Spinal cord (tissue), 10 donors: ENCODE measurements around the gene NKD1. TPM values are rescaled to one million over a fixed set of nuclear protein-coding genes. Genes with fewer than 3 reads are reported as not detected.

Experiments
- DNase-seq, 6 donors: peaks; one replicate each; pipeline versions ENCODE4 v3.0.0 to v3.0.0-alpha.2; 2013 to 2015; ENCODE audit warnings: low spot score in 6 of 6, low read depth in 4 of 6
- H3K27ac ChIP-seq: one replicate; pipeline ENCODE4 v1.5.1; 2013; ENCODE audit warnings: low read depth, low read length, control low read depth
- H3K27me3 ChIP-seq: one replicate; pipeline ENCODE4 v1.6.1; 2013; ENCODE audit warnings: low read length; ENCODE audit not compliant: control insufficient read depth, insufficient read depth
- H3K36me3 ChIP-seq: one replicate; pipeline ENCODE4 v1.6.1; 2013; ENCODE audit warnings: low read length; ENCODE audit not compliant: control insufficient read depth, insufficient read depth
- H3K4me1 ChIP-seq: one replicate; pipeline ENCODE4 v1.6.1; 2013; ENCODE audit warnings: low read length; ENCODE audit not compliant: control insufficient read depth, insufficient read depth
- H3K4me3 ChIP-seq: one replicate; pipeline ENCODE4 v1.5.1; 2013; ENCODE audit warnings: low read depth, low read length, control low read depth
- H3K9me3 ChIP-seq: one replicate; pipeline ENCODE4 v1.6.1; 2013; ENCODE audit warnings: low read length; ENCODE audit not compliant: control insufficient read depth, insufficient read depth
- WGBS: methylation state at CpG from one replicate; pipeline ENCODE4 v1.1.5; 2013; ENCODE audit warnings: missing lambda C conversion rate; ENCODE audit not compliant: insufficient coverage; 5-methylcytosine and 5-hydroxymethylcytosine counted together
- polyA plus RNA-seq, 2 donors: library from polyadenylated mRNA; unstranded; fragments of 120-200 nt; gene quantifications; one replicate each; pipeline ENCODE4 v1.2.1, GENCODE V29; 2013; ENCODE audit not compliant: insufficient read length in 2 of 2
- total RNA-seq, 2 donors: library from RNA; depleted of rRNA in 1 of 2; stranded (reverse); fragments of 120-200 nt in 1 of 2; fragments of >200 nt in 1 of 2; gene quantifications; one replicate each; pipeline versions ENCODE4 v1.2.3 to v1.2.4, GENCODE V29; 2013 to 2014
- donor health status: healthy.

The NKD1 gene
- total and polyA plus RNA-seq, 4 donors: 6.7 to 33.8 (median 25.7) TPM

DNA sequence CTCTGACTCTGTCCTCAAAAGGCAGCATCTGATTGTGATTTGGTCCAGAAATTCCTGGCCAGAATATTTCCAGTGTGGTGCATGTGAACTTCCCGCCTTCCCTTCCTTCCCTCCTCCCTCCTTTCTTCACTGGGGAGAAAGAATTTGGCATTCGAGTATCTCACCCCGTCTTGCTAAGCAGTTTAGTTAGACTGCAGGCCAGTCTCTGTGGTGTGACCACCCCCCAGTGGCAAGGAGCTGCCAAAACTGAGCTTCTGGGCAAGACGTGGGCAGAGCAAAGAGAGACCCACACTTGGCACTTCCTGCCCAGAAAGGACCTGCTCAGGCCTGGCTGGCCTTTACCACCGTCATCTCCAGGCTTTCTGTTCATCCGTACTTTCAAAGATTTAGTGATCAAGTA is 96.5 kb downstream of the NKD1 start:
- WGBS: 46% methylated on average over 4 of the region's 6 CpGs
- Histone ChIP-seq H3K9me3 (no peaks in the 10 kb centered on the region), H3K27ac (peak overlapping the region; percentile 37), H3K36me3 (peaks cover 10% of the 10 kb centered on the region), H3K4me1 (peaks cover 22% of the 10 kb centered on the region), H3K27me3 (no peaks in the 10 kb centered on the region), H3K4me3 (no peak overlapping the region)
- DNase-seq: peak in 3 of 6 donors; percentile 24 to 68 (median 61)

DNA sequence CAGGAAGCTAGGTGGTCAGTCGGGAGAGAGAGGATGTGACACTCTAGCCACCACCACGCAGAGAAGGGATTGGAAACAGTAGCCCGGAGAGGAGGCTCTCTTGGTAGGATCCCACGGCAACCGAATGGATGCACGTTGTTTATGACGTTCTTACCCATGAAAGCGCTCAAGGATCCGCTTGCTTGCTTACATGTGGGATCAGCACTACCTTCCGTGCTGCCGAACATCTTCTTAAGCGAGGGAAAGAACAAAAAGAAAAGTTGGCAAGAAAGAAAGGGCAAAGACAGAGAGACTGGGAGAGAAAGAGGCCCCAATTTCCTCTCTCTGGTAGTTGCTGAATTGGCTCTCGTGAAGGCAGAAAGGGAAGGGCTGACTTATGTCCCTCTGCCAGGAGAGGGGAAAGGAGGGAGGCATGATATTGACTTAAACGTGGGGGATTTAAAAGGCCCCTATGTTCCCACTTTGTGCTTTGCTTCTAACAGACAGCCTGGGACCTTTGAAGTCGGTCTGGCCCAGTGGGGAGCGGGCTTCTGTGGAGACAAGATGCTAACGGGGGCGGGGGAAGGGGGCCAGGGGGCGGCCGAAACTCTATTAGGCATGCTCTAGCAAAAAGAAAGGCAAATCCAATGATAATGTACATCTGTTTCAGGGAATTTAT is 97.5 kb downstream of the NKD1 start:
- WGBS: 14% methylated on average over 8 of the region's 20 CpGs
- Histone ChIP-seq H3K27me3 (no peaks in the 10 kb centered on the region), H3K9me3 (no peaks in the 10 kb centered on the region), H3K36me3 (peaks cover 13% of the 10 kb centered on the region), H3K4me3 (no peak overlapping the region), H3K27ac (peak overlapping the region; percentile 37), H3K4me1 (peaks cover 22% of the 10 kb centered on the region)
- peak in 3 of 6 donors; percentile 20 to 76 (median 69) for DNase-seq

DNA sequence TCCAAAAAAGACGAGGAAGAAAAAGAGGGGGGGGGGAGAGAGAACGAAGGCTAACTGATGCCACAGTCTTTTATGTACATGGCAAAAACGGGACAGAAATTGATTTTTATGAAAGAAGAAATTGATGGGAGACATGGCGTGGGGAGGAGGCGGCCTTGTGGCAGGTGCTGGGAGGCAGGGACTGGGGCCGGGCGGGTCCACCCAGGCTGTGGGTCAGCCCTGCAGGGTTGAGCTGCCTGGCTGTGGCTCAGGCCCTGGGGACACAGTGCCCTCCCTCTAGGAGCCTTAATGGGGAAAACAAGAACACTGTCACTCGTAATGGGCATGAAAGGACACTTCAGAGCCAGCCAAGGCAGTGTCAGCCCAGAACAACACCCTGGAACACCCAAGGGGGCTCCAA is 98.1 kb downstream of the NKD1 start:
- no peak for DNase-seq
- peaks cover 16% of the 10 kb centered on the region for H3K36me3 ChIP-seq
- peaks cover 22% of the 10 kb centered on the region for H3K4me1 ChIP-seq
- H3K27ac ChIP-seq: no peak overlapping the region
- WGBS: 53% methylated on average over 7 of the region's 8 CpGs
- no peaks in the 10 kb centered on the region for H3K9me3 ChIP-seq
- no peaks in the 10 kb centered on the region for H3K27me3 ChIP-seq
- H3K4me3 ChIP-seq: no peak overlapping the region

DNA sequence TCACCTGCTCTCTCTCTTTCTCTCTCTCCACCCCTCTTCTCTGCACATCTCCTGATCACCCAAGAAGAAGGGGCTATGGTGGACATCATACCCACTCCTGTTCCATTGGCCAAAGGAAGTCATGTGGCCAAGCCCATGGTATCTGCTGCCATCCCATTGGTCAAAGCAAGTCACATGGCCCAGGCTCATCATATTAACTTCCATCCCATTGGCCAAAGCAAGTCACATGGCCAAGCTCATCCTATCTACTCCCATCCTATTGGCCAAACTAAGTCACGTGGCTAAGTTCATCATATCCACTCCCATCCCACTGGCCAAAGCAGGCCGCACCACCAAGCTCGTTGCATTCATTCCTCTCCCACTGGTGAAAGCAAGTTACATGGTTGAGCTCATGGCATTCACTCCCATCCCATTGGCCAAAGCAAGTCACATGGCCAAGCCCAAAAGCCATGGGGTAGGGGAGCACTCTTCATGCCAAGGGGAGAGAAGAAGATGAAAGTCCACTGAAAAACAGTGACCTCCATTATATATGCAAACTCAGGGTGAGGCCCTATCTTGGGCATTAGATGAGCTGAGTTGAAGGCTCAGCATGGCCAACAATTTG is 103.7 kb downstream of the NKD1 start:
- no peaks in the 10 kb centered on the region for H3K9me3 ChIP-seq
- no peak overlapping the region for H3K4me3 ChIP-seq
- H3K36me3 ChIP-seq: peaks cover 9% of the 10 kb centered on the region
- 96% methylated on average over 3 of the region's 3 CpGs for WGBS
- no peaks in the 10 kb centered on the region for H3K27me3 ChIP-seq
- peaks cover 5% of the 10 kb centered on the region for H3K4me1 ChIP-seq
- no peak overlapping the region for H3K27ac ChIP-seq
- DNase-seq: no peak

DNA sequence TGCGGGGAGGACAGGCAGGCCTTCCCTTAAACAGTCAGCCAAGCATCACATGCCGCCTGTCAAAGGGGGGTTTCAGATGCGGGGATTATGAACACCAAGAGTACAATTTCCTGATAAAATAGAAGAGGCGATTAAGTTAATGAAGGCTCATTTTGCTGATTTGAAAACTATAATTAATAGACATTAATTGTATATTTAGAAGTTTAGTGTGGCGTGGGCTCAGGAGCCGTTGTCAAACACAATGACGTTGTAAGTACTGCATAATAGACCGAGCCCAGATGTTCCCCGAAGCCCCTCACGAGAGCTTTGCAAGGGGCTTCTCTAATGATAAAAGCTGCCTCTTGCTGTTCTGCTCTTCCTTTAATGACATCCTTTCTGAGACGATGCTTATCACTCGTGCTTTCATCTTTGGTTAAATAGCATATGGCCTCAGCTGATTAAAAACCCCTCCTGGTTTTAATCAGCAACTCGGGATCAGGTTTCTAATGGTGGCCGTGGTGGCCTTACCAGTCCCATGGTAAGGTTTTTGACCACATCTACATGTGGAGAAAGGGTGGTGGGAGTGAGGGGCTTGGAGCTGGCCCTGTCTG is 104.7 kb downstream of the NKD1 start:
- 77% methylated on average over 10 of the region's 14 CpGs for WGBS
- Histone ChIP-seq H3K4me3 (no peak overlapping the region), H3K9me3 (no peaks in the 10 kb centered on the region), H3K27ac (no peak overlapping the region), H3K4me1 (peaks cover 5% of the 10 kb centered on the region), H3K27me3 (no peaks in the 10 kb centered on the region), H3K36me3 (peaks cover 9% of the 10 kb centered on the region)
- DNase-seq: peak in 2 of 6 donors; percentile 23 to 92

DNA sequence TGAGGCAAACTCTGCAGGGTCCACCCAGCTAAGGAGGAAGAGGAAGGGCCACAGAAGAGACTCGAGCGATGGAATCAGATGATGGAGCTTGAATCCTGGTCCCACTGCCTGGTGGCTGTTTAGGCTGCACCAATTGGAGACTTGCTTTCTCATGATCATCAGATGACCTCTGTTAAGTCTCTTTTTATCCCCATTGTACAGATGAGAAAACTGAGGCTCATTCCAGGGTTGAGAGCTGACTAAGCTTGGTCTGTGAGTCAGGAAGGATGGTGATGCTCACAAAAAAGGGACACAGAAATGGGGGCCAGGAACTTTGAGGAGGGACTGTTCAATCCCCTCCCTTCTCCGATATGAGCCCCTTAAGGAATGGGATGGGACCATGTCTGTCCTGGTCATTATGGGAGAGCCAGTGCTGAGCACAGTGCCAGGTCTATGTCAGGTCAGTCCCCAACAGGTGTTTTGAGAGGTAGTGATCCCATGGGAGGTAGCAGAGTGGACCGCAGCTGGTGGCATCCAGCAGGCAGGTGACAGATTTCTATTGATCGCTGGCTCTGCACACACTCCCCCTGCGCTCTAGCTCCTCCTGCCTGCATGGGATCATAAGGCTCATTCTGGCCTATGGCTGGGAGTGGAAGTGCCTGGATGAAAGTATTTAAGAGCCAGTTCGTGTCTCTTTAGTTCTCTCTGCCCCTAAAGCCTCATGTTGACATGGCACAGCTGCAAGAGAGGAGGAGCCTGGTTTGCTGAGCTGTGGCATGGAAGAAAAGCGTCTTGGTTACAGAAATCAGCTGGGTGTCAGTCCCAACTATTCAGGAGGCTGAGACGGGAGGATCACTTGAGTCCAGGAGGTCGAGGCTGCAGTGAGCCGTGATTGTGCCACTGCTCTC is 105.7 kb downstream of the NKD1 start:
- no peak for DNase-seq
- H3K27ac ChIP-seq: no peak overlapping the region
- H3K27me3 ChIP-seq: no peaks in the 10 kb centered on the region
- H3K36me3 ChIP-seq: peaks cover 9% of the 10 kb centered on the region
- H3K9me3 ChIP-seq: no peaks in the 10 kb centered on the region
- H3K4me3 ChIP-seq: no peak overlapping the region
- WGBS: 88% methylated on average over 11 of the region's 11 CpGs
- H3K4me1 ChIP-seq: peaks cover 5% of the 10 kb centered on the region

DNA sequence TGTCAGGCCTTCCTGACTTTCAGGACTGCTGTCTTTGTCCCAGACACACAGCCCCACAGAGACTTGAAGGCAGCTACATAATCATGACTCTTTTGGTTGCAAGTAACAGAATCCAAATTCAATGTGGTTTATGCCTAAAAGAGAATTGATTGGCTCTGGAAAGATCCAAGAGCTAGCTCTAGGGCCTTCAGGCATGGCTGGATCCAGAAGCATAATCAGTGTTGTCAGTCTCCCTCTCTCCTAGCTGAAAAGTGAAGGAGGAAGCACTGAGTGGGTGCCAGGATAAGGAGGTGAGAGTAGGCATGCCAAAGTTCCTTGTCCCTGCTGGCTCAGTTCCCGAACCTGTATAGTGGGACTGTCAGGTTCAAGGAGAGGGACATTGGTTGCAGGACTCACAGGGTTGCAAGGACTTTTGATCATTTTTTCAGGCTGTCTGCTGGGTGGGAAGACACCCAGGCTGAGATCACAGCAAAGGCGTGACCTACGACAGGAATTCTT is 107.4 kb downstream of the NKD1 start:
- Histone ChIP-seq H3K9me3 (no peaks in the 10 kb centered on the region), H3K27ac (no peak overlapping the region), H3K4me1 (peaks cover 5% of the 10 kb centered on the region), H3K36me3 (peaks cover 7% of the 10 kb centered on the region), H3K27me3 (no peaks in the 10 kb centered on the region), H3K4me3 (no peak overlapping the region)
- DNase-seq: no peak
- WGBS: 94% methylated on average over 3 of the region's 3 CpGs

DNA sequence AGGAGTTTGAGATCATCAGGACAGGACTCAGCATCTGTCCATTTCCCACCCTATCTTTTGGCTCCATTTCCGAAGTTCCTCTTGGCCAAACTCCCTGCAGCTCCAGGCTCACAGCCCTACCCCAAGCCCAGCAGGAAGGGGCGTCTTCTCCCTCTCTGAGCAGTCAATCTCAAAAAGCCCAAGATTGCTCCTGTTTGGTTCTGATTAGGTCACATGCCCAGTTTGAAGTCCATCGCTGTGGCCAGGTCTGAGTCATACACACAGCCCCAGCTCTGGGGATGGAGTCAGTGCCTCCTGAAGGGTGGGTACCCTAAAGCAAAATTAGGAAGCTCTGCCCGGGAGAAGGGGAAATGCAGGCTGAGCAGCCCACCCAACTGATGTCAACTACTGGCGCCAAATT is 109.0 kb downstream of the NKD1 start:
- Histone ChIP-seq H3K36me3 (peaks cover 2% of the 10 kb centered on the region), H3K9me3 (no peaks in the 10 kb centered on the region), H3K27me3 (no peaks in the 10 kb centered on the region), H3K4me1 (peaks cover 5% of the 10 kb centered on the region), H3K27ac (no peak overlapping the region), H3K4me3 (no peak overlapping the region)
- DNase-seq: no peak
- 71% methylated on average over 4 of the region's 5 CpGs for WGBS

DNA sequence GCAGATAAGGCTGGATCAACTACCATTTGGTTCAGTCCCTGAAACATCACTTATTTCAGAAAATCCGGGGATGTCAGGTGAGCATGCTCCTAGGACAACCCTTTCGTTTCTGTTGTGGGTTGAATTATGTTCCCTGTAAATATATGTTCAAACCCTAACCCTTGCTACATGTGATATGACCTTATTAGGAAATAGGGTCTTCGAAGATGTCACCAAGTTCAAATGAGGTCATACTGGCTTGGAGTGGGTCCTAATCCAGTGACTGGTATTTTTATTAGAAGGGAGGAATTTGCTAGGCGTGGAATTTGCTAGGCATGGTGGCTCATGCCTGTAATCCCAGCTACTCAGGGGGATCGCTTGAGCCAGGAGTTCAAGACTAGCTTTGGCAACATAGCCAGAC is 111.6 kb downstream of the NKD1 start:
- no peaks in the 10 kb centered on the region for H3K27me3 ChIP-seq
- no peak for DNase-seq
- peaks cover 2% of the 10 kb centered on the region for H3K36me3 ChIP-seq
- 100% methylated on average over 1 of the region's 5 CpGs for WGBS
- peaks cover under 1% of the 10 kb centered on the region for H3K4me1 ChIP-seq
- H3K27ac ChIP-seq: no peak overlapping the region
- peaks cover 4% of the 10 kb centered on the region for H3K9me3 ChIP-seq
- H3K4me3 ChIP-seq: no peak overlapping the region
